Tibial nerve (tissue), 3 donors: Measurements from ENCODE around the gene OLA1.

ENCODE experiments used
- EP300 ChIP-seq, 2 donors: sonication (generic); formaldehyde crosslinking; IDR thresholded peaks; one replicate each; pipeline ENCODE4 v1.6.1; 2017; ENCODE audit warnings: antibody characterized with exemption in 2 of 2, mild to moderate bottlenecking in 1 of 2
- POLR2A ChIP-seq, 2 donors: fragments of 450-650 bp; IDR thresholded peaks; one replicate each; pipeline ENCODE4 v1.6.1; 2017; ENCODE audit warnings: antibody characterized with exemption in 2 of 2, mild to moderate bottlenecking in 2 of 2, moderate library complexity in 2 of 2

DNA sequence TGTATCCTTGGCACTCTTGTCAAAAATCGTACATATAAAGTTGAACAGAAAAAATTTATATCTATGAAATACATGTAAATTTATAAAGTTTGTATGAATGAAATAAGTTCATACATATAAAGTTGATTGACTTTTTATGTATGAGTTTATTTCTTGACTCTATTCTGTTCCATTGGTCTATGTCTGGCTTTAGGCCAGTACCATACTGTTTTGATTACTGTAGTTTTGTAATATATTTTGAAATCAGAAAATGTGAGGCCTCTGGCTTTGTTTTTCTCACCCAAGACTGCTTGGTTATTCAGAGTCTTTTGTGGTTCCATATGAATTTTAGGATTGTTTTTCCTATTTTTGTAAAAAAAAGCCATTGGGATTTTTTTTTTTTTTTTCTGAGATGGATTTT, 44.6 kb upstream of the OLA1 start:
- no peak for TF ChIP-seq EP300 (IDR thresholded peaks at IDR 0.05)
- no peak for TF ChIP-seq POLR2A (IDR thresholded peaks at IDR 0.05)
